GM18520 (cell line): Measurements from ENCODE around the gene SPPL2C.

Experiments used
- ATAC-seq: cut with Tn5 transposase; IDR thresholded peaks from one replicate; pipeline ENCODE4 v1.9.1; 2021; ENCODE audit not compliant: unreplicated experiment

The SPPL2C gene

GRCh38 chr17:45844695-45845375, at the start of gene SPPL2C:
TSS of gene SPPL2C (plus strand) at chr17:45844881. CDS start at chr17:45844907, 26 bp downstream.
- ATAC-seq, result no peak

GRCh38 chr17:45800816-45801215, 43.9 kb upstream of the SPPL2C start:
- no peak for ATAC-seq

- ATAC-seq, result no peak
Observed at GRCh38 chr17:45801421-45801820, 43.3 kb upstream of the SPPL2C start.

- no peak for ATAC-seq
Observed at GRCh38 chr17:45808845-45809244, 35.8 kb upstream of the SPPL2C start.

GRCh38 chr17:45809499-45809898, 35.2 kb upstream of the SPPL2C start:
- no peak for ATAC-seq

GRCh38 chr17:45812102-45812501, 32.6 kb upstream of the SPPL2C start:
- ATAC-seq, result no peak

- no peak for ATAC-seq
Observed at GRCh38 chr17:45813048-45813725, 31.5 kb upstream of the SPPL2C start.

GRCh38 chr17:45814622-45815606, 29.8 kb upstream of the SPPL2C start:
- ATAC-seq, result no peak

GRCh38 chr17:45815752-45816151, 28.9 kb upstream of the SPPL2C start:
- no peak for ATAC-seq

GRCh38 chr17:45818041-45818440, 26.6 kb upstream of the SPPL2C start:
- ATAC-seq, result no peak

GRCh38 chr17:45818699-45819098, 26.0 kb upstream of the SPPL2C start:
- no peak for ATAC-seq

- ATAC-seq, result no peak
Observed at GRCh38 chr17:45819632-45820031, 25.0 kb upstream of the SPPL2C start.

- ATAC-seq, result no peak
Observed at GRCh38 chr17:45820052-45820780, 24.5 kb upstream of the SPPL2C start.

GRCh38 chr17:45821147-45821546, 23.5 kb upstream of the SPPL2C start:
- no peak for ATAC-seq

- no peak for ATAC-seq
Observed at GRCh38 chr17:45823598-45823997, 21.1 kb upstream of the SPPL2C start.

- ATAC-seq, result no peak
Observed at GRCh38 chr17:45824475-45824874, 20.2 kb upstream of the SPPL2C start.

- no peak for ATAC-seq
Observed at GRCh38 chr17:45824901-45825492, 19.7 kb upstream of the SPPL2C start.

- no peak for ATAC-seq
Observed at GRCh38 chr17:45825792-45826191, 18.9 kb upstream of the SPPL2C start.

GRCh38 chr17:45826919-45827588, 17.6 kb upstream of the SPPL2C start:
- ATAC-seq, result no peak

- no peak for ATAC-seq
Observed at GRCh38 chr17:45828171-45828570, 16.5 kb upstream of the SPPL2C start.
